ENCODE measurements around the gene TADA2B.

The TADA2B gene

GRCh38 chr4:7041246-7041645 lies 1.9 kb upstream of the TADA2B start:
- H3K9ac ChIP-seq (ENCODE audit: low read depth, low read length): no peak overlapping the region
- no peaks in the 10 kb centered on the region for H3K9me3 ChIP-seq (ENCODE audit: control insufficient read depth, insufficient read depth, low read length)
- H3K4me1 ChIP-seq (ENCODE audit: insufficient read depth, low read length): peaks cover 8% of the 10 kb centered on the region; the same call in 1 of the 2 replicates
- no peaks in the 10 kb centered on the region for H3K36me3 ChIP-seq (ENCODE audit: insufficient read depth, low read length)

GRCh38 chr4:7041801-7042502 lies 1.2 kb upstream of the TADA2B start:
- H3K4me1 ChIP-seq (ENCODE audit: insufficient read depth, low read length): peaks cover 8% of the 10 kb centered on the region; the same call in 1 of the 2 replicates
- H3K36me3 ChIP-seq (ENCODE audit: insufficient read depth, low read length): no peaks in the 10 kb centered on the region
- peak overlapping the region; percentile 63; the same call in 1 of the 2 replicates for H3K9ac ChIP-seq (ENCODE audit: low read depth, low read length)
- no peaks in the 10 kb centered on the region for H3K9me3 ChIP-seq (ENCODE audit: control insufficient read depth, insufficient read depth, low read length)

- peaks cover 8% of the 10 kb centered on the region; the same call in 1 of the 2 replicates for H3K4me1 ChIP-seq (ENCODE audit: insufficient read depth, low read length)
- no peaks in the 10 kb centered on the region for H3K36me3 ChIP-seq (ENCODE audit: insufficient read depth, low read length)
- no peaks in the 10 kb centered on the region for H3K9me3 ChIP-seq (ENCODE audit: control insufficient read depth, insufficient read depth, low read length)
- peak overlapping the region; percentile 63; the same call in 1 of the 2 replicates for H3K9ac ChIP-seq (ENCODE audit: low read depth, low read length)
Measured at GRCh38 chr4:7042503-7043283, 479 bp upstream of the TADA2B start.

GRCh38 chr4:7044137-7044930 lies 1.2 kb downstream of the TADA2B start:
- no peaks in the 10 kb centered on the region for H3K9me3 ChIP-seq (ENCODE audit: control insufficient read depth, insufficient read depth, low read length)
- no peaks in the 10 kb centered on the region for H3K36me3 ChIP-seq (ENCODE audit: insufficient read depth, low read length)
- H3K4me1 ChIP-seq (ENCODE audit: insufficient read depth, low read length): peaks cover 8% of the 10 kb centered on the region; the same call in 1 of the 2 replicates
- H3K9ac ChIP-seq (ENCODE audit: low read depth, low read length): peak overlapping the region; percentile 93

- Histone ChIP-seq H3K9me3 (ENCODE audit: control insufficient read depth, insufficient read depth, low read length) (no peaks in the 10 kb centered on the region), H3K36me3 (ENCODE audit: insufficient read depth, low read length) (no peaks in the 10 kb centered on the region), H3K4me1 (ENCODE audit: insufficient read depth, low read length) (peaks cover 8% of the 10 kb centered on the region; the same call in 1 of the 2 replicates), H3K9ac (ENCODE audit: low read depth, low read length) (no peak overlapping the region)
Measured at GRCh38 chr4:7045553-7045952, 2.4 kb downstream of the TADA2B start.

GRCh38 chr4:7045961-7046921 lies 3.1 kb downstream of the TADA2B start:
- H3K9me3 ChIP-seq (ENCODE audit: control insufficient read depth, insufficient read depth, low read length): no peaks in the 10 kb centered on the region
- H3K4me1 ChIP-seq (ENCODE audit: insufficient read depth, low read length): peaks cover 8% of the 10 kb centered on the region; the same call in 1 of the 2 replicates
- H3K9ac ChIP-seq (ENCODE audit: low read depth, low read length): no peak overlapping the region
- H3K36me3 ChIP-seq (ENCODE audit: insufficient read depth, low read length): no peaks in the 10 kb centered on the region

GRCh38 chr4:7046971-7047370 lies 3.8 kb downstream of the TADA2B start:
- H3K4me1 ChIP-seq (ENCODE audit: insufficient read depth, low read length): peaks cover 8% of the 10 kb centered on the region; the same call in 1 of the 2 replicates
- H3K36me3 ChIP-seq (ENCODE audit: insufficient read depth, low read length): no peaks in the 10 kb centered on the region
- no peaks in the 10 kb centered on the region for H3K9me3 ChIP-seq (ENCODE audit: control insufficient read depth, insufficient read depth, low read length)
- no peak overlapping the region for H3K9ac ChIP-seq (ENCODE audit: low read depth, low read length)

- Histone ChIP-seq H3K36me3 (ENCODE audit: insufficient read depth, low read length) (no peaks in the 10 kb centered on the region), H3K9me3 (ENCODE audit: control insufficient read depth, insufficient read depth, low read length) (no peaks in the 10 kb centered on the region), H3K9ac (ENCODE audit: low read depth, low read length) (no peak overlapping the region), H3K4me1 (ENCODE audit: insufficient read depth, low read length) (peaks cover 8% of the 10 kb centered on the region; the same call in 1 of the 2 replicates)
Measured at GRCh38 chr4:7048642-7049041, 5.5 kb downstream of the TADA2B start.

GRCh38 chr4:7049295-7049694 lies 6.1 kb downstream of the TADA2B start:
- Histone ChIP-seq H3K36me3 (ENCODE audit: insufficient read depth, low read length) (no peaks in the 10 kb centered on the region), H3K9me3 (ENCODE audit: control insufficient read depth, insufficient read depth, low read length) (no peaks in the 10 kb centered on the region), H3K9ac (ENCODE audit: low read depth, low read length) (no peak overlapping the region), H3K4me1 (ENCODE audit: insufficient read depth, low read length) (peaks cover 7% of the 10 kb centered on the region; the same call in 1 of the 2 replicates)

GRCh38 chr4:7049739-7050138 lies 6.6 kb downstream of the TADA2B start:
- Histone ChIP-seq H3K4me1 (ENCODE audit: insufficient read depth, low read length) (0 out of 2 replicates have a peak, but pooled peaks cover 2% of the 10 kb centered on the region), H3K9ac (ENCODE audit: low read depth, low read length) (no peak overlapping the region), H3K36me3 (ENCODE audit: insufficient read depth, low read length) (no peaks in the 10 kb centered on the region), H3K9me3 (ENCODE audit: control insufficient read depth, insufficient read depth, low read length) (no peaks in the 10 kb centered on the region)

- H3K4me1 ChIP-seq (ENCODE audit: insufficient read depth, low read length): no peaks in the 10 kb centered on the region
- no peak overlapping the region for H3K9ac ChIP-seq (ENCODE audit: low read depth, low read length)
- H3K36me3 ChIP-seq (ENCODE audit: insufficient read depth, low read length): no peaks in the 10 kb centered on the region
- H3K9me3 ChIP-seq (ENCODE audit: control insufficient read depth, insufficient read depth, low read length): no peaks in the 10 kb centered on the region
Measured at GRCh38 chr4:7050481-7051143, 7.4 kb downstream of the TADA2B start.

GRCh38 chr4:7051144-7051495 lies 7.9 kb downstream of the TADA2B start:
- Histone ChIP-seq H3K36me3 (ENCODE audit: insufficient read depth, low read length) (no peaks in the 10 kb centered on the region), H3K9me3 (ENCODE audit: control insufficient read depth, insufficient read depth, low read length) (no peaks in the 10 kb centered on the region), H3K4me1 (ENCODE audit: insufficient read depth, low read length) (no peaks in the 10 kb centered on the region), H3K9ac (ENCODE audit: low read depth, low read length) (no peak overlapping the region)

- no peak overlapping the region for H3K9ac ChIP-seq (ENCODE audit: low read depth, low read length)
Measured at GRCh38 chr4:7051905-7052304, 8.7 kb downstream of the TADA2B start.

More at GRCh38 chr4:7051905-7052304, 8.7 kb downstream of the TADA2B start:
- Histone ChIP-seq H3K4me1 (ENCODE audit: insufficient read depth, low read length) (no peaks in the 10 kb centered on the region), H3K9me3 (ENCODE audit: control insufficient read depth, insufficient read depth, low read length) (no peaks in the 10 kb centered on the region), H3K36me3 (ENCODE audit: insufficient read depth, low read length) (no peaks in the 10 kb centered on the region; the same call in 1 of the 2 replicates)
